Renal pelvis (tissue), 4 donors: ENCODE data around the gene FCSK. TPM values are rescaled to one million over a fixed set of nuclear protein-coding genes. Genes with fewer than 3 reads are reported as not detected.

ENCODE experiments used
- DNase-seq: peaks from one replicate; pipeline ENCODE4 v3.0.0-alpha.2; 2013
- polyA plus RNA-seq, 3 donors: library from polyadenylated mRNA; unstranded; fragments of 120-200 nt; gene quantifications; one replicate each; pipeline ENCODE4 v1.2.1, GENCODE V29; 2013; ENCODE audit not compliant: insufficient read length in 3 of 3

Gene FCSK
- polyA plus RNA-seq, 3 donors, result 14.6 to 22.7 (median 21.4) TPM

GRCh38 chr16:70429888-70430666 is 24.3 kb upstream of the FCSK start:
- DNase-seq, result no peak

GRCh38 chr16:70430667-70431536 is 23.5 kb upstream of the FCSK start:
- DNase-seq, result peak; percentile 53

- DNase-seq, result no peak
Observed at GRCh38 chr16:70432356-70432722, 22.1 kb upstream of the FCSK start.

GRCh38 chr16:70432723-70433457 is 21.5 kb upstream of the FCSK start:
- DNase-seq, result no peak

- no peak for DNase-seq
Observed at GRCh38 chr16:70433458-70434103, 20.8 kb upstream of the FCSK start.

- DNase-seq, result no peak
Observed at GRCh38 chr16:70434484-70435260, 19.7 kb upstream of the FCSK start.

GRCh38 chr16:70437017-70437581 is 17.3 kb upstream of the FCSK start:
- DNase-seq, result peak; percentile 95

GRCh38 chr16:70437582-70438557 is 16.5 kb upstream of the FCSK start:
- DNase-seq, result no peak

- no peak for DNase-seq
Observed at GRCh38 chr16:70438585-70438968, 15.8 kb upstream of the FCSK start.

- peak; percentile 97 for DNase-seq
Observed at GRCh38 chr16:70438969-70439862, 15.2 kb upstream of the FCSK start, which contains the start of gene ST3GAL2. Gene ST3GAL2 (minus strand): TSS chr16:70439100. CDS start chr16:70398530, 40,570 bp downstream.

- no peak for DNase-seq
Observed at GRCh38 chr16:70440009-70440692, 14.2 kb upstream of the FCSK start.

- no peak for DNase-seq
Observed at GRCh38 chr16:70441406-70441990, 12.9 kb upstream of the FCSK start.

- no peak for DNase-seq
Observed at GRCh38 chr16:70442344-70442743, 12.1 kb upstream of the FCSK start.

- no peak for DNase-seq
Observed at GRCh38 chr16:70444249-70445063, 9.9 kb upstream of the FCSK start.

- DNase-seq, result no peak
Observed at GRCh38 chr16:70448075-70448474, 6.3 kb upstream of the FCSK start.
